GM10266 (cell line): ENCODE results near the gene TMEM92.

Source experiments
- DNase-seq: peaks from one replicate; pipeline ENCODE4 v3.0.0; 2012; ENCODE audit errors: extremely low spot score
- TF ChIP-seq, protein P1 (sequence below): IDR thresholded peaks from 2 replicates; pipeline ENCODE4 v1.5.1; 2012; ENCODE audit warnings: mild to moderate bottlenecking, low read depth; ENCODE audit not compliant: control insufficient read depth, insufficient read depth; ENCODE audit errors: missing control alignments

TMEM92 gene

DNA sequence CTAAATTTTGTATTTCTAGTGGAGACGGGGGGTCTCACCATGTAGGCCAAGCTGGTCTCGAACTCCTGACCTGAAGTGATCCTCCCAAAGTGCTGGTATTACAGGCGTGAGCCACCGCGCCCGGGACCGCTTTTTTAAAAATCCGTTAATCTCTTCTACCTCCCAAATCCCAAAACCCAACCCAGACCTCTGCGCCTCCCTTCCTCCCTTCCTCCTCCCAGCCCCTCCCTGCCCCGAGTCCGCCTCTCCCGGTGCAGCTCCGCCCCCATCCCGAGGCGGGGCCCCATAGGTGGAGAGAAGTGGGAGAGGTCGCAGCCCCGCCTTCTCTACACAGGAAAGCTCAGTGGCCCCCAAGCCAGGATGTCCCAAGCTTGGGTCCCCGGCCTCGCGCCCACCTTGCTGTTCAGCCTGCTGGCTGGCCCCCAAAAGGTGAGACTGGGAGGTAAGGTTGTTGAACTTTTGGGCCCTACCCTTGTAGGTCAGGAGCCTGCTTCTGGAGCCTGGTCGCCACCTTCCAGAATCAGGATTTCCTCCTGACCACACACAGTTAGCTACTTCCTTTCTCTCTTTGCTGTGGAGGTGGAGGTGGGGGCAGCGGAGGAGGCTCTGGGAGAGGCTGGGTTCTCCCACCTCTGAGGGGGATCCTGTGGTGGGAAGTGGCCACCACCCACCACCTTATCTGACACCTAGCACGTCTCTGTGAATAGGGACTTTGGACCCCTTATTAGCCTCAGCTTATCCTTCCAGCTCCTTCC, at the start of gene TMEM92:
Gene TMEM92 (plus strand): TSS at position 325 of the 755 bp plus-strand sequence. CDS start 36 bp downstream, at position 361.
- TF ChIP-seq, protein P1, sequence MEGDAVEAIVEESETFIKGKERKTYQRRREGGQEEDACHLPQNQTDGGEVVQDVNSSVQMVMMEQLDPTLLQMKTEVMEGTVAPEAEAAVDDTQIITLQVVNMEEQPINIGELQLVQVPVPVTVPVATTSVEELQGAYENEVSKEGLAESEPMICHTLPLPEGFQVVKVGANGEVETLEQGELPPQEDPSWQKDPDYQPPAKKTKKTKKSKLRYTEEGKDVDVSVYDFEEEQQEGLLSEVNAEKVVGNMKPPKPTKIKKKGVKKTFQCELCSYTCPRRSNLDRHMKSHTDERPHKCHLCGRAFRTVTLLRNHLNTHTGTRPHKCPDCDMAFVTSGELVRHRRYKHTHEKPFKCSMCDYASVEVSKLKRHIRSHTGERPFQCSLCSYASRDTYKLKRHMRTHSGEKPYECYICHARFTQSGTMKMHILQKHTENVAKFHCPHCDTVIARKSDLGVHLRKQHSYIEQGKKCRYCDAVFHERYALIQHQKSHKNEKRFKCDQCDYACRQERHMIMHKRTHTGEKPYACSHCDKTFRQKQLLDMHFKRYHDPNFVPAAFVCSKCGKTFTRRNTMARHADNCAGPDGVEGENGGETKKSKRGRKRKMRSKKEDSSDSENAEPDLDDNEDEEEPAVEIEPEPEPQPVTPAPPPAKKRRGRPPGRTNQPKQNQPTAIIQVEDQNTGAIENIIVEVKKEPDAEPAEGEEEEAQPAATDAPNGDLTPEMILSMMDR = no peak
- no peak for DNase-seq

DNA sequence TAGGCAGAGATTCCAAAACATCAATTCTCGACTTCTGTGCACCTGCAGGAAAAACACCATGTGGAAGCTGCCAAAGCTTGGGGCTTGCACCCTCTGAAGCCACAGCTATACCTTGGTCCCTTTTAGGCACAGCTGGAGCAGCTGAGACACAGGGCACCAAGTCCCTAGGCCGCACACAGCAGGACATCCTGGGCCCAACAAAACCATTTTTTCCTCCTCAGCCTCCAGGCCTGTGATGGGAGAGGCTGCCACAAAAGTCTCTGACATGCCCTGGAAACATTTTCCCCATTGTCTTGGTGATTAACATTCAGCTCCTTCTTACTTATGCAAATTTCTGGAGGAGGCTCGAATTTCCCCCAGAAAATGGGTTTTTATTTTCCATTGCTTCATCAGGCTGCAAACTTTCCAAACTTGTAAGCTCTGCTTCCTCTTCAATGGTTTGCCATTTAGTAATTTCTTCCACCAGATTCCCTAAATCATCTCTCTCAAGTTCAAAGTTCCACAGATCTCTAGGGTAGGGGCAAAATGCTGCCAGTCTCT, 48.5 kb upstream of the TMEM92 start:
- TF ChIP-seq, protein P1 = no peak
- DNase-seq = no peak

DNA sequence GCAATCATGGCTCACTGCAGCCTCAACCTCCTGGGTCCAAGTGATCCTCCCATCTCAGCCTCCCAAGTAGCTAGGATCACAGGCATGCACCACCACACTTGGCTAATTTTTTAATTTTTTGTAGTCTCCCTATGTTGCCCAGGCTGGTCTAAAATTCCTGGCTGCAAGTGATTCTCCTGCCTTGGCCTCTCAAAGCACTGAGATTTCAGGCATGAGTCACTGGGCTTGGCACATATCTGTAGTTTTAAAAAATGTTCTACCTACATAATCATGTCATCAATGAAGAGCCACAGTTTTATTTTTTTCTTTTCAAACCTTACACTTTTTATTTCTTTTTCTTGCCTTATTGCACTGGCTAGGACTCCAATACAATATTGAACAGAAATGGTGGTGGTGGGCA, 39.7 kb upstream of the TMEM92 start:
- DNase-seq = no peak
- TF ChIP-seq, protein P1 = no peak

DNA sequence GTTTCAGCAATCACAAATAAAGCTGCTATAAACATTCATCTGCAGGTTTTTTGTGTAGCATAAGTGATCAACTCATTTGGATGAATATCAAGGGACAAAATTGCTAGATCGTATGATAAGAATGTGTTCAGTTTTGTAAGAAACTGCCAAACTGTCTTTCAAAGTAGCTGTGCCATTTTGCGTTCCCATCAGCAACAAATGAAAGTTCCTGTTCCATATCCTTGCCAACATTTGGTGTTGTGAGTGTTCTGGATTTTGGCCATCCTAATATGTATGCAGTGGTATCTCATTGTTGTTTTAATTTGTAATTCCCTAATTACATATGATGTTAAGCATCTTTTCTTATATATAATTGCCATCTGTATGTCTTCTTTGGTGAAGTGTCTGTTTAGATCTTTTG, 36.4 kb upstream of the TMEM92 start:
- TF ChIP-seq, protein P1 = no peak

DNA sequence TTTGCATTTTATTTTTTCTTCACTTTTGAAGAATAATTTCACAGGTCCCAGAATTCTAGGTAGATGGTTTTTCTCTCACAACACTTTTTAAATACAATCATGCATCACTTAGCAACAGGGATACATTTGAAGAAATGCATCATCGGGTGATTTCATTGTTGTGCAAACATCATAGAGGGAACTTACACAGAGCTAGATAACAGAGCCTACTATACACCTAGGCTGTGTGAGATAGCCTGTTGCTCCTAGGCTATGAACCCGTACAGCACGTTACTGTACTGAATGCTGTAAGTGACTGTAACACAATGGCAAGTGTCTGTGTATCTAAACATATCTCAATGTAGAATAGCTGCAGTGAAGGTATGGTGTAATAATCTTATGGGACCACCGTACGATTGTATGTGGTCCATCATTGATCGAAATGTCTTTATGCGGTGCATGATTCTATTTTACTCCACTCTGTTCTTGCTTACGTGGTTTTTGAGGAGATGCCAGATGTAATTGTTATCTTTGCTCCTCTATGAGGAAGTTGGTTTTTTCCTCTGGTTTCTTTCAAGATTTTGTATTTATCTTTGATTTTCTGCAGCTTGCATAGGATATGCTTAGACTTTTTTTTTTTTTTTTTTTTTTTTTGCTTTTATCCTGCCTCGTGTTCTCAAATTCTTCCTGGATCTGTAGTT, 35.5 kb upstream of the TMEM92 start:
- DNase-seq = no peak
- TF ChIP-seq, protein P1 = no peak

More for the DNA sequence above, 36.4 kb upstream of the TMEM92 start:
- no peak for DNase-seq

DNA sequence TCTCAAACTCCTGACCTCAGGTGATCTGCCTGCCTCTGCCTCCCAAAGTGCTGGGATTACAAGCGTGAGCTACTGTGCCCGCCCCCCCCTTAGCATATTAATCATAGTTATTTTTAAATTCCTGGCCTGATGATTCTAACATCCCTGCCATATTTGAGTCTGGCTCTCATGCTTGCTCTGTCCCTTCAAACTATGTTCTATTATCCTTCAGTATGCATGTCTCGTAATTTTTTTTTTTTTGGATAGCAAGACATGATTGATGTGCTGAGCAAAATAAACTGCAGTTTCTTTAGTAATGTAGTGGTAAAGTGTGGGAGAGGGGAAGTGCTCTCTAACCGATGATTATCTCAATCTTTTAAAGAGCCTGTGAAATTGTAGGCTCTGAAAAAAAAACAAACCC, 34.3 kb upstream of the TMEM92 start:
- DNase-seq = no peak
- TF ChIP-seq, protein P1 = no peak

DNA sequence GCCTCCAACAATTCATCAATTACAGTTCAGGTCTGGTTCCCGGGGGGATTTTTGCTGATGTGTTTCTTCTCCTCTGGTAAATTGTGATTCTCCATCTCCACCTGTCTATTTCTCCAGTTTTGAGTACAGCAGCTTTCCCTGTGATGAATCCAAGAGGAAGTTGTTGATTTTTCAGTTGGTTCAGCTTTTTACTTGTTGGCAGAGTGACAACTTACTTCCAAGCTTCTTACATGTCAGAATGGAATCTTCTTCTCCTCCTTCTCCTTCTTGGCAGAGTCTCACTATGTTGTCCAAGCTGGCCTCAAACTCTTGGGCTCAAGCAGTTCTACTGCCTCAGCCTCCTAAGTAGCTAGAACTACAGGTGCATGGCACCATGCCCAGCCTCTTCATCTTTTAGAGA, 33.4 kb upstream of the TMEM92 start:
- DNase-seq = no peak
- TF ChIP-seq, protein P1 = no peak
